Measurements from ENCODE around the gene FOXD4L6. TPM values are rescaled to one million over a fixed set of nuclear protein-coding genes. Genes with fewer than 3 reads are reported as not detected.
"Not testable (repeated sequence)": the region's sequence is repeated elsewhere in the genome, so short reads cannot be mapped to it uniquely, and the experiment has no call there.

FOXD4L6 gene
- not detected for total RNA-seq
- not detected for polyA plus RNA-seq

- DNase-seq; H3K4me1 ChIP-seq (ENCODE audit: insufficient read depth, low read length); H3K36me3 Mint-ChIP-seq; H3K27me3 Mint-ChIP-seq; POLR2A ChIA-PET; H3K27ac ChIP-seq (ENCODE audit: low read depth, low read length); H3K36me3 ChIP-seq (ENCODE audit: insufficient read depth, low read length); H3K27ac Mint-ChIP-seq; H3K4me3 ChIP-seq (ENCODE audit: low read length); H3K9me3 ChIP-seq (ENCODE audit: low read length); H3K27me3 ChIP-seq (ENCODE audit: insufficient read depth, low read length, poor library complexity, severe bottlenecking); H3K9me3 Mint-ChIP-seq; H3K4me1 Mint-ChIP-seq; H3K4me3 Mint-ChIP-seq; CTCF ChIA-PET: not testable (repeated sequence)
Observed at GRCh38 chr9:41128581-41128980, at the start of gene FOXD4L6. TSS of gene FOXD4L6 (minus strand) at chr9:41128681. CDS start at chr9:41128383, 298 bp downstream.

- H3K4me3 ChIP-seq (ENCODE audit: low read length); H3K4me1 Mint-ChIP-seq; H3K4me3 Mint-ChIP-seq; H3K27ac Mint-ChIP-seq; H3K36me3 Mint-ChIP-seq; H3K27ac ChIP-seq (ENCODE audit: low read depth, low read length); H3K27me3 Mint-ChIP-seq; H3K36me3 ChIP-seq (ENCODE audit: insufficient read depth, low read length); H3K9me3 Mint-ChIP-seq; POLR2A ChIA-PET; H3K4me1 ChIP-seq (ENCODE audit: insufficient read depth, low read length); DNase-seq; H3K27me3 ChIP-seq (ENCODE audit: insufficient read depth, low read length, poor library complexity, severe bottlenecking); CTCF ChIA-PET; H3K9me3 ChIP-seq (ENCODE audit: low read length): not testable (repeated sequence)
Observed at GRCh38 chr9:41174994-41175393, 46.5 kb upstream of the FOXD4L6 start.

GRCh38 chr9:41150116-41150515, 21.6 kb upstream of the FOXD4L6 start:
- H3K27me3 Mint-ChIP-seq; H3K27ac ChIP-seq (ENCODE audit: low read depth, low read length); H3K4me3 ChIP-seq (ENCODE audit: low read length); H3K4me1 ChIP-seq (ENCODE audit: insufficient read depth, low read length); H3K36me3 Mint-ChIP-seq; H3K9me3 Mint-ChIP-seq; H3K27me3 ChIP-seq (ENCODE audit: insufficient read depth, low read length, poor library complexity, severe bottlenecking); H3K4me3 Mint-ChIP-seq; POLR2A ChIA-PET; H3K36me3 ChIP-seq (ENCODE audit: insufficient read depth, low read length); H3K9me3 ChIP-seq (ENCODE audit: low read length); DNase-seq; CTCF ChIA-PET; H3K27ac Mint-ChIP-seq; H3K4me1 Mint-ChIP-seq: not testable (repeated sequence)

- H3K27ac ChIP-seq (ENCODE audit: low read depth, low read length); H3K4me3 Mint-ChIP-seq; DNase-seq; H3K4me3 ChIP-seq (ENCODE audit: low read length); H3K27ac Mint-ChIP-seq; H3K4me1 ChIP-seq (ENCODE audit: insufficient read depth, low read length); H3K27me3 ChIP-seq (ENCODE audit: insufficient read depth, low read length, poor library complexity, severe bottlenecking); H3K36me3 Mint-ChIP-seq; H3K36me3 ChIP-seq (ENCODE audit: insufficient read depth, low read length); H3K4me1 Mint-ChIP-seq; H3K9me3 Mint-ChIP-seq; CTCF ChIA-PET; H3K27me3 Mint-ChIP-seq; H3K9me3 ChIP-seq (ENCODE audit: low read length); POLR2A ChIA-PET: not testable (repeated sequence)
Observed at GRCh38 chr9:41141878-41142277, 13.4 kb upstream of the FOXD4L6 start.

- H3K36me3 ChIP-seq (ENCODE audit: insufficient read depth, low read length); H3K4me3 ChIP-seq (ENCODE audit: low read length); H3K4me1 Mint-ChIP-seq; CTCF ChIA-PET; H3K27me3 ChIP-seq (ENCODE audit: insufficient read depth, low read length, poor library complexity, severe bottlenecking); H3K4me3 Mint-ChIP-seq; POLR2A ChIA-PET; H3K9me3 Mint-ChIP-seq; H3K27ac ChIP-seq (ENCODE audit: low read depth, low read length); H3K9me3 ChIP-seq (ENCODE audit: low read length); H3K36me3 Mint-ChIP-seq; DNase-seq; H3K4me1 ChIP-seq (ENCODE audit: insufficient read depth, low read length); H3K27me3 Mint-ChIP-seq; H3K27ac Mint-ChIP-seq: not testable (repeated sequence)
Observed at GRCh38 chr9:41126746-41127446, 1.6 kb downstream of the FOXD4L6 start.

GRCh38 chr9:41125936-41126335, 2.5 kb downstream of the FOXD4L6 start:
- DNase-seq, H3K36me3 Mint-ChIP-seq, POLR2A ChIA-PET: not testable (repeated sequence)

GRCh38 chr9:41125109-41125658, 3.3 kb downstream of the FOXD4L6 start:
- H3K27ac ChIP-seq (ENCODE audit: low read depth, low read length); H3K4me1 ChIP-seq (ENCODE audit: insufficient read depth, low read length); DNase-seq; H3K27me3 ChIP-seq (ENCODE audit: insufficient read depth, low read length, poor library complexity, severe bottlenecking); H3K27ac Mint-ChIP-seq; H3K9me3 Mint-ChIP-seq; H3K36me3 ChIP-seq (ENCODE audit: insufficient read depth, low read length); POLR2A ChIA-PET; H3K4me3 Mint-ChIP-seq; H3K9me3 ChIP-seq (ENCODE audit: low read length); H3K36me3 Mint-ChIP-seq; H3K4me1 Mint-ChIP-seq; CTCF ChIA-PET; H3K27me3 Mint-ChIP-seq; H3K4me3 ChIP-seq (ENCODE audit: low read length): not testable (repeated sequence)

More at GRCh38 chr9:41125936-41126335, 2.5 kb downstream of the FOXD4L6 start:
- H3K4me3 Mint-ChIP-seq; H3K27me3 Mint-ChIP-seq; H3K9me3 ChIP-seq (ENCODE audit: low read length); H3K27ac Mint-ChIP-seq; H3K27me3 ChIP-seq (ENCODE audit: insufficient read depth, low read length, poor library complexity, severe bottlenecking); H3K4me1 Mint-ChIP-seq; H3K36me3 ChIP-seq (ENCODE audit: insufficient read depth, low read length); H3K27ac ChIP-seq (ENCODE audit: low read depth, low read length); H3K9me3 Mint-ChIP-seq; CTCF ChIA-PET; H3K4me3 ChIP-seq (ENCODE audit: low read length); H3K4me1 ChIP-seq (ENCODE audit: insufficient read depth, low read length): not testable (repeated sequence)

- H3K4me1 ChIP-seq (ENCODE audit: insufficient read depth, low read length); DNase-seq; H3K27ac ChIP-seq (ENCODE audit: low read depth, low read length); H3K27ac Mint-ChIP-seq; H3K9me3 ChIP-seq (ENCODE audit: low read length); CTCF ChIA-PET; H3K9me3 Mint-ChIP-seq; POLR2A ChIA-PET; H3K27me3 Mint-ChIP-seq; H3K27me3 ChIP-seq (ENCODE audit: insufficient read depth, low read length, poor library complexity, severe bottlenecking); H3K4me1 Mint-ChIP-seq; H3K36me3 Mint-ChIP-seq; H3K4me3 Mint-ChIP-seq; H3K4me3 ChIP-seq (ENCODE audit: low read length); H3K36me3 ChIP-seq (ENCODE audit: insufficient read depth, low read length): not testable (repeated sequence)
Observed at GRCh38 chr9:41124250-41125108, 4.0 kb downstream of the FOXD4L6 start.

Measured in CD8-positive, alpha-beta memory T cell (primary cell).